T-cell (primary cell): ENCODE results near the gene MCL1. TPM values are rescaled to one million over a fixed set of nuclear protein-coding genes. Genes with fewer than 3 reads are reported as not detected.
A peak's percentile ranks its signal among the peaks of the same experiment; 100 is the strongest.
"Not testable (repeated sequence)": the region's sequence is repeated elsewhere in the genome, so short reads cannot be mapped to it uniquely, and the experiment has no call there.

Source experiments
- ATAC-seq, 4 experiments: fragments of 200-7000 bp in 3 of 4; fragments of 150-1000 bp in 1 of 4; cut with Tn5 transposase; replicated peaks in 1 of 4; 1 replicate in 3 of 4; 2 replicates in 1 of 4; pipeline ENCODE4 v1.10.0; 2021; ENCODE audit warnings: moderate library complexity in 3 of 4, mild to moderate bottlenecking in 2 of 4, moderate number of reproducible peaks in 1 of 4
- CTCF ChIA-PET, 2 donors: fragments of 300-600 bp; sonication (Branson Sonifier 250); formaldehyde crosslinking; loops; one replicate each; lab custom pipeline; 2022; ENCODE audit warnings: antibody characterized with exemption in 2 of 2; lab: Charles Lee
- POLR2A ChIA-PET, 2 donors: fragments of 300-600 bp; sonication (Branson Sonifier 250); formaldehyde crosslinking; loops; one replicate each; lab custom pipeline; 2022; ENCODE audit warnings: antibody characterized with exemption in 2 of 2; lab: Charles Lee
- DNase-seq, 35 experiments: peaks; one replicate each; pipeline versions ENCODE4 v3.0.0 to v3.0.0-alpha.2; 2013 to 2023
- H3K27ac ChIP-seq: one replicate; pipeline ENCODE4 v1.5.1; 2013; ENCODE audit warnings: low read length
- H3K27me3 ChIP-seq, 2 experiments: replicated peaks in 1 of 2; 1 replicate in 1 of 2; 2 replicates in 1 of 2; pipeline versions ENCODE4 v1.6.1 to v1.7.0; 2013; ENCODE audit warnings: low read length in 1 of 2, mixed read lengths in 1 of 2; ENCODE audit not compliant: control insufficient read depth in 2 of 2, insufficient read depth in 2 of 2; ENCODE audit errors: extremely low read depth in 1 of 2
- H3K36me3 ChIP-seq, 2 donors: 1 replicate in 1 of 2; 2 replicates in 1 of 2; pipeline versions ENCODE4 v1.6.1 to v1.7.0; 2013; ENCODE audit warnings: low read length in 1 of 2; ENCODE audit not compliant: control insufficient read depth in 2 of 2, insufficient read depth in 1 of 2; ENCODE audit errors: extremely low read depth in 1 of 2
- H3K4me1 ChIP-seq, 2 experiments: 1 replicate in 1 of 2; 2 replicates in 1 of 2; pipeline versions ENCODE4 v1.6.1 to v1.7.0; 2013; ENCODE audit warnings: low read length in 2 of 2, mixed read lengths in 1 of 2; ENCODE audit not compliant: insufficient read depth in 2 of 2, control insufficient read depth in 1 of 2; ENCODE audit errors: extremely low read depth in 1 of 2
- H3K4me3 ChIP-seq, 2 donors: 1 replicate in 1 of 2; 2 replicates in 1 of 2; pipeline versions ENCODE4 v1.5.1 to v1.7.0; 2013; ENCODE audit warnings: mild to moderate bottlenecking in 2 of 2, low read length in 1 of 2, moderate library complexity in 1 of 2; ENCODE audit not compliant: control insufficient read depth in 1 of 2; ENCODE audit errors: extremely low read depth in 1 of 2
- H3K9me3 ChIP-seq: 2 replicates; pipeline ENCODE4 v1.7.0; 2013
- H3K27ac Mint-ChIP-seq, 2 donors: one replicate each; pipeline ENCODE4 v1.8.0; 2020 to 2021; ENCODE audit warnings: mild to moderate bottlenecking in 2 of 2, mixed read lengths in 2 of 2
- H3K27me3 Mint-ChIP-seq, 2 donors: one replicate each; pipeline ENCODE4 v1.8.0; 2021 to 2022; ENCODE audit warnings: mixed read lengths in 2 of 2
- H3K36me3 Mint-ChIP-seq: one replicate; pipeline ENCODE4 v1.8.0; 2021; ENCODE audit warnings: mixed read lengths
- H3K4me1 Mint-ChIP-seq, 3 donors: one replicate each; pipeline ENCODE4 v1.8.0; 2020 to 2022; ENCODE audit warnings: mixed read lengths in 3 of 3, mild to moderate bottlenecking in 1 of 3
- H3K4me3 Mint-ChIP-seq, 3 donors: one replicate each; pipeline ENCODE4 v1.8.0; 2020 to 2022; ENCODE audit warnings: mild to moderate bottlenecking in 3 of 3, mixed read lengths in 3 of 3, moderate library complexity in 3 of 3
- H3K9me3 Mint-ChIP-seq, 3 donors: one replicate each; pipeline ENCODE4 v1.8.0; 2020 to 2022; ENCODE audit warnings: mixed read lengths in 3 of 3
- WGBS: methylation state at CpG from one replicate; pipeline ENCODE4 v1.1.5; 2013; ENCODE audit warnings: missing lambda C conversion rate; ENCODE audit not compliant: insufficient coverage; 5-methylcytosine and 5-hydroxymethylcytosine counted together
- total RNA-seq, 35 experiments: library from RNA in 6 of 35; stranded (reverse) in 6 of 35; fragments of 120-200 nt in 1 of 35; gene quantifications; one replicate each; pipeline versions ENCODE4 v1.2.1 to v1.2.4 and lab custom pipeline; 2013 to 2026

The MCL1 gene
- total RNA-seq, 5 donors from 2014 or later (not counting 1 experiment from before 2014, with no cell fraction given), result 478 to 731 (median 517) TPM

DNA sequence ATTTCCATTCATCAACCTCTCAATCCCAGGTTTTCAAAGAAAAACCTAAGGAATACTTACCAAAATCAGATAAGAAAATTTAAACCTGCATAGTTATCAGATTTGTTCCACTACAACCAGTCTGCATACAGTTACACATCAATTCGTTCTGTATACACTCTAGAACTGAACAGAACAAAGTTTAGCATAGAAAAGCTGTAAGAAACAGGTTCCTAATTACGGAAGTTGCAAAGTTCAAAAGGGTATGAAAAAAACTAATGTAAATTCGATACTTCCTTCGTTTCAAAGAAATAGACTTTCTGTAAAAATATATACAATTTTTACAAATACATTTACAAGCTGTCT, 3.1 kb downstream of the MCL1 start:
- H3K27me3 ChIP-seq, result no peaks in the 10 kb centered on the region
- WGBS, result no CpG with 5 or more reads among the region's 4 CpGs
- H3K36me3 ChIP-seq, result peaks cover 4 to 68% of the 10 kb centered on the region in 2 donors
- H3K4me3 Mint-ChIP-seq, result peak overlapping the region; percentile 95 to 100 (median 99)
- H3K27ac Mint-ChIP-seq, result peak overlapping the region; percentile 96 to 98
- no peaks in the 10 kb centered on the region for H3K9me3 Mint-ChIP-seq
- H3K4me1 ChIP-seq, result peaks cover 35 to 49% of the 10 kb centered on the region in 2 experiments
- H3K36me3 Mint-ChIP-seq, result peaks cover 68% of the 10 kb centered on the region
- CTCF ChIA-PET, result interaction anchor here (0.9 to 12.6 kb wide), 6 partner anchors 9 to 46 kb away, joined by 3 to 170 read pairs (median 4); no protein-coding TSS in a partner anchor
- H3K4me3 ChIP-seq, result peak overlapping the region; percentile 77 to 100
- POLR2A ChIA-PET, result interaction anchor here (0.6 to 11.0 kb wide), 13 partner anchors 8 to 689 kb away, joined by 3 to 255 read pairs (median 5); partner anchors contain the start of genes ENSA (in 1 of the 2) and GOLPH3L (in 1 of the 2)
- ATAC-seq (no peak), DNase-seq (peak in 1 of 35 experiments; percentile 13)
- peak overlapping the region; percentile 82 for H3K27ac ChIP-seq
- H3K27me3 Mint-ChIP-seq, result no peaks in the 10 kb centered on the region
- peaks cover 53 to 57% (median 56%) of the 10 kb centered on the region in 3 donors for H3K4me1 Mint-ChIP-seq
- H3K9me3 ChIP-seq, result no peaks in the 10 kb centered on the region

DNA sequence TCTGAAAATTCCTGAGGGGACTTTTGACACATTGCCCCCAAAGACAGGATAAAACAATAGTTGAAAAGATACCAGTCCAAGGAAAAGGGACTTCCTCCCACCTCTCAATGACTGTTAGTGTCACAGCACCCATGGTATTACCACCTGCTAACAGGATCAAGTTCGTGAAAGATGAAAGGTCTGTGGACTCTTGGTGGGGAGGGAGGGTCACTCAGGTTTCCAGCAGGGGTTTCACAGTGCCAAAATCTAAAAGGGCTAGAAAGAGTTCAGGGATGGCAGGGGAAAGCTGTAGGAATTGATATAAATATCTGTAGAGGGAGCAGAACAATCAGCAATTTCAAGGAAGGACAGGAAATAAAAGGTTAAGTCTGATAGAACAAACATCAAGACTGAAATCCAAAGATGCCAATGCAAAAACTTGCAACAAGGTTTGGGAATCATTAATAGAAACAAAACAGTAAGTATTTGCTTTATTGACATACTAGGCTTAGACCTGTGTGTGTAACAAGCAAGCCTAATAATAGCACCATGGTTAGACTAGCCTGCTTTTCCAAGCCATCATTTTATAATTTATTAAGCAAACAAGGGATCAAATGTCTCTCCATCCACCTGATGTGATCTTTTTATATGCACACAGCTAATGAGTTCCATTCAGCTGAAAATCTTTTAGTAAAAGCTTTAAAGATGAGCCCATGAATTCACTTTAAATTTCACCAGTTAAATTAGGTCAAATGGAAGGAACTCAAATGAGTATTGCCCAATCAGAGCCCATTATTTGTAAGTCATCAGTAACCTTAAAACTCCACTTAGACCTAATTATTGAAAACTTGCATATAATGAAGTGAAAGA, 3.7 kb downstream of the MCL1 start:
- peak overlapping the region; percentile 95 to 100 (median 99) for H3K4me3 Mint-ChIP-seq
- H3K27ac ChIP-seq, result peak overlapping the region; percentile 82
- H3K27me3 ChIP-seq, result no peaks in the 10 kb centered on the region
- WGBS, result no CpG with 5 or more reads among the region's 1 CpG
- POLR2A ChIA-PET, result interaction anchor here (0.6 to 11.0 kb wide), 11 partner anchors 8 to 688 kb away, joined by 4 to 255 read pairs (median 6); partner anchors contain the start of genes ENSA (in 1 of the 2) and GOLPH3L (in 1 of the 2)
- DNase-seq (peak in 1 of 35 experiments; percentile 20), ATAC-seq (no peak)
- H3K4me1 Mint-ChIP-seq, result peaks cover 55 to 59% (median 58%) of the 10 kb centered on the region in 3 donors
- no peaks in the 10 kb centered on the region for H3K27me3 Mint-ChIP-seq
- no peaks in the 10 kb centered on the region for H3K9me3 ChIP-seq
- H3K4me3 ChIP-seq, result peak overlapping the region; percentile 77 to 100
- H3K9me3 Mint-ChIP-seq, result no peaks in the 10 kb centered on the region
- peaks cover 41 to 55% of the 10 kb centered on the region in 2 experiments for H3K4me1 ChIP-seq
- peaks cover 4 to 74% of the 10 kb centered on the region in 2 donors for H3K36me3 ChIP-seq
- H3K36me3 Mint-ChIP-seq, result peaks cover 72% of the 10 kb centered on the region
- CTCF ChIA-PET, result interaction anchor here (0.9 to 12.6 kb wide), 6 partner anchors 8 to 46 kb away, joined by 3 to 170 read pairs (median 4); no protein-coding TSS in a partner anchor
- peak overlapping the region; percentile 96 to 98 for H3K27ac Mint-ChIP-seq

DNA sequence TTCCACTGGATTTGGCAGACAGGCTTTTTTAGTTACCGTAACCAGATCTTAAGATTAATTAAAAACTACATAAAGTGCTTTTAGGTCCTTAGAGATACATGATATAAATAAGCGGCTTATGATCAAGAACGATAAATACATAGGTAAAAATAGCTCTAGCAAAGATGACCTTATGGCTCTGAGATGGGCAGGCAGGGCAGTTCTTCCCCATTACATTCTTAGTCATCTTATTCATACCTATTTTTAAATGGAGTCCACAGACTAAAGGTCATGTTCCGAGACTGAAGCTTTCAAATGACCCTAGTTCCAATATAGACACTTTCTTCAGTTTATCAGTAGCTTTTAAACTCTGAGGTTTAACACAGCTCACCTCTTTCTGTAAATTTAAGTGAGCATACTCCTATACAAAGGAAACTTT, 4.3 kb downstream of the MCL1 start:
- H3K36me3 Mint-ChIP-seq, result peaks cover 75% of the 10 kb centered on the region
- peak overlapping the region; percentile 96 to 98 for H3K27ac Mint-ChIP-seq
- H3K4me1 ChIP-seq, result peaks cover 46 to 56% of the 10 kb centered on the region in 2 experiments
- ChIA-PET POLR2A (interaction anchor here (0.5 to 11.0 kb wide), 8 partner anchors 11 to 141 kb away, joined by 3 to 255 read pairs (median 6); partner anchors contain the start of gene ENSA (in 1 of the 2)), CTCF (interaction anchor here (0.9 to 12.6 kb wide), 4 partner anchors 9 to 46 kb away, joined by 3 to 170 read pairs (median 6); no protein-coding TSS in a partner anchor)
- WGBS, result 0% methylated on average over 1 of the region's 4 CpGs
- no peaks in the 10 kb centered on the region for H3K27me3 ChIP-seq
- H3K27ac ChIP-seq, result peak overlapping the region; percentile 82
- H3K4me1 Mint-ChIP-seq, result peaks cover 55 to 59% (median 58%) of the 10 kb centered on the region in 3 donors
- H3K27me3 Mint-ChIP-seq, result no peaks in the 10 kb centered on the region
- peaks cover 4 to 78% of the 10 kb centered on the region in 2 donors for H3K36me3 ChIP-seq
- no peaks in the 10 kb centered on the region for H3K9me3 ChIP-seq
- DNase-seq, result peak in 1 of 35 experiments; percentile 19
- no peak for ATAC-seq
- no peaks in the 10 kb centered on the region for H3K9me3 Mint-ChIP-seq
- H3K4me3 ChIP-seq, result peak overlapping the region; percentile 77 to 100
- H3K4me3 Mint-ChIP-seq, result peak overlapping the region; percentile 95 to 100 (median 99)

DNA sequence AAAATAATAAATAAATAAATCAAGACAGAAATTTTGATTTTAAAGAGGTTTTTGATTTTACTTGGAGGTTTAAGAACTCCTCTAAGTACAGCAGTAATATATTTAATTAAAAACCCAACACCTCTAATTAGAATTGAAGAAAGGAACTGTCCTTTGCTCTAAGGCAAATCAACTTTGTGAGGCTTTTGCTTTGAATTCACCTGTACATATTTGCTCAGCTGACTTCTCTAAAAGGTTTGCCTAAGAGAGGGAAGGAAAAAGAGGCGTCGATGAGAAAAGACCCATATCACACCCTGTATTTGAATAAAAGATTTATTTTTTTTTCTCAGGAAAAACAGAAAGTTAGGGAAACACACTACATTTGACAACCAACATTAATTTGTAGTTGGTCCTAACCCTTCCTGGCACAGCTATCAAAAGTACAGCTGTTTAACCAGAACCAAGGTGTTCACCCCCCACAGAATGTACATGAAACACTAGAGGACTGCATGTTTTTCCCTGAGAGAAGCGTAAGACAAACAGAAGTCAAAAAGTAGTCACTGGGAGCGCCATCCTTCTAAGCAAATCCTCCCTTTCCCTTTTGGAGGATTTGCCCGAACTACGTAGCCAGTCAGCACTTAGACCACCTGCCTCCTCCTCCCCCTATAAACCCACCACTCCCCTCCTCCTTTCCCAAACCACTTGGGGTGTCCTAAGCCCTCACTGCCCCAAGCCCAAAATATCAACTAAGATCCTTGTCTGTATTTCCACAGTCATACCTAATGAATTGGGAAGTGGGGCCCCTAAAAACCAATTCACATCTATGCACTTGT, 4.9 kb downstream of the MCL1 start:
- peak overlapping the region; percentile 42 to 77 for H3K4me3 ChIP-seq
- POLR2A ChIA-PET, result interaction anchor here (0.5 to 11.0 kb wide), 7 partner anchors 10 to 142 kb away, joined by 3 to 255 read pairs (median 6); partner anchors contain the start of genes ENSA (in 1 of the 2) and GOLPH3L (in 1 of the 2)
- ATAC-seq (no peak), DNase-seq (peak in 1 of 35 experiments; percentile 39)
- Mint-ChIP-seq H3K27ac (peak overlapping the region; percentile 96 to 98), H3K4me3 (peak overlapping the region; percentile 95 to 100 (median 99)), H3K4me1 (peaks cover 57 to 63% (median 60%) of the 10 kb centered on the region in 3 donors), H3K9me3 (no peaks in the 10 kb centered on the region), H3K36me3 (peaks cover 80% of the 10 kb centered on the region), H3K27me3 (no peaks in the 10 kb centered on the region)
- CTCF ChIA-PET, result interaction anchor here (0.9 to 12.6 kb wide), 3 partner anchors 8 to 14 kb away, joined by 4 to 170 read pairs (median 8); no protein-coding TSS in a partner anchor
- peak overlapping the region; percentile 82 for H3K27ac ChIP-seq
- peaks cover 4 to 81% of the 10 kb centered on the region in 2 donors for H3K36me3 ChIP-seq
- no peaks in the 10 kb centered on the region for H3K27me3 ChIP-seq
- no peaks in the 10 kb centered on the region for H3K9me3 ChIP-seq
- WGBS, result 8% methylated on average over 4 of the region's 6 CpGs
- H3K4me1 ChIP-seq, result peaks cover 50 to 58% of the 10 kb centered on the region in 2 experiments

GRCh38 chr1:150573648-150574071, 5.8 kb downstream of the MCL1 start:
- H3K27me3 ChIP-seq, H3K27me3 Mint-ChIP-seq, H3K9me3 Mint-ChIP-seq, H3K9me3 ChIP-seq: not testable (repeated sequence)
- H3K4me3 ChIP-seq, result peak overlapping the region; percentile 35 to 77
- CTCF ChIA-PET, result interaction anchor here in 1 of 2 donors (12.6 kb wide), 1 partner anchor 11 kb away, joined by 170 read pairs; no protein-coding TSS in a partner anchor
- Mint-ChIP-seq H3K36me3 (peaks cover 74% of the 10 kb centered on the region), H3K27ac (peak overlapping the region; percentile 98 to 99), H3K4me1 (peaks cover 66 to 71% (median 68%) of the 10 kb centered on the region in 3 donors), H3K4me3 (peak overlapping the region; percentile 95 to 100 (median 99))
- 15% methylated on average over 7 of the region's 13 CpGs for WGBS
- peaks cover 56 to 66% of the 10 kb centered on the region in 2 experiments for H3K4me1 ChIP-seq
- ATAC-seq, result peak in 1 of 4 experiments; percentile 12
- H3K36me3 ChIP-seq, result peaks cover 4 to 79% of the 10 kb centered on the region in 2 donors
- POLR2A ChIA-PET, result interaction anchor here (0.6 to 11.0 kb wide), 4 partner anchors 10 to 123 kb away, joined by 4 to 255 read pairs (median 60); partner anchors contain the start of genes ENSA (in 1 of the 2) and GOLPH3L (in 1 of the 2)
- H3K27ac ChIP-seq, result peak overlapping the region; percentile 84
- peak in 2 of 35 experiments; percentile 26 to 32 for DNase-seq
